ENCODE measurements around the gene PGAP6.
A peak's percentile ranks its signal among the peaks of the same experiment; 100 is the strongest.
"Not testable (repeated sequence)": the region's sequence is repeated elsewhere in the genome, so short reads cannot be mapped to it uniquely, and the experiment has no call there.

The PGAP6 gene

GRCh38 chr16:367333-367903 is 14.4 kb downstream of the PGAP6 start:
- DNase-seq (ENCODE audit: low read depth in 2 of 2), result no peak

- DNase-seq (ENCODE audit: low read depth in 2 of 2), result no peak
These were observed 15.3 kb downstream of the PGAP6 start for GRCh38 chr16:366476-366875.

- DNase-seq (ENCODE audit: low read depth in 2 of 2), result no peak
These were observed 16.9 kb downstream of the PGAP6 start for GRCh38 chr16:364595-365491.

- DNase-seq (ENCODE audit: low read depth in 2 of 2), result no peak
These were observed 17.9 kb downstream of the PGAP6 start for GRCh38 chr16:363766-364490.

- DNase-seq (ENCODE audit: low read depth in 2 of 2), result no peak
These were observed 18.5 kb downstream of the PGAP6 start for GRCh38 chr16:363110-363765.

- DNase-seq (ENCODE audit: low read depth in 2 of 2), result not testable (repeated sequence)
These were observed 19.1 kb downstream of the PGAP6 start for GRCh38 chr16:362702-362999.

GRCh38 chr16:361872-362701 is 19.7 kb downstream of the PGAP6 start:
- DNase-seq (ENCODE audit: low read depth in 2 of 2), result peak; percentile 62 to 64

- DNase-seq (ENCODE audit: low read depth in 2 of 2), result no peak
These were observed 20.4 kb downstream of the PGAP6 start for GRCh38 chr16:361341-361871.

GRCh38 chr16:360698-361336 is 21.0 kb downstream of the PGAP6 start:
- DNase-seq (ENCODE audit: low read depth in 2 of 2), result no peak

GRCh38 chr16:359871-360697 is 21.7 kb downstream of the PGAP6 start:
- DNase-seq (ENCODE audit: low read depth in 2 of 2), result no peak

- DNase-seq (ENCODE audit: low read depth in 2 of 2), result no peak
These were observed 22.6 kb downstream of the PGAP6 start for GRCh38 chr16:359067-359763.

- no peak for DNase-seq (ENCODE audit: low read depth in 2 of 2)
These were observed 25.0 kb downstream of the PGAP6 start for GRCh38 chr16:356741-357140.

- no peak for DNase-seq (ENCODE audit: low read depth in 2 of 2)
These were observed 26.8 kb downstream of the PGAP6 start for GRCh38 chr16:354971-355461.

- DNase-seq (ENCODE audit: low read depth in 2 of 2), result no peak
These were observed 27.4 kb downstream of the PGAP6 start for GRCh38 chr16:354291-354881.

- no peak for DNase-seq (ENCODE audit: low read depth in 2 of 2)
These were observed 28.1 kb downstream of the PGAP6 start for GRCh38 chr16:353404-354290.

GRCh38 chr16:352547-353403 is 29.0 kb downstream of the PGAP6 start, which contains the start of gene AXIN1:
AXIN1 (minus strand) TSS chr16:352723; CDS start chr16:347025, 5,698 bp downstream.
- peak; percentile 100 for DNase-seq (ENCODE audit: low read depth in 2 of 2)
